Vagina (tissue), 2 donors: ENCODE data around the gene PYGM. TPM values are rescaled to one million over a fixed set of nuclear protein-coding genes. Genes with fewer than 3 reads are reported as not detected.

Source experiments
- DNase-seq, 2 donors: peaks; one replicate each; pipeline ENCODE4 v3.0.0-alpha.2; 2017; ENCODE audit errors: extremely low spot score in 2 of 2
- H3K27ac ChIP-seq: fragments of 200-600 bp; sonication (generic); one replicate; pipeline ENCODE4 v1.5.1; 2019
- H3K27me3 ChIP-seq: fragments of 200-600 bp; sonication (generic); one replicate; pipeline ENCODE4 v1.5.1; 2019
- H3K36me3 ChIP-seq, 2 donors: fragments of 200-600 bp; sonication (generic); one replicate each; pipeline ENCODE4 v1.5.1; 2017 to 2019
- H3K4me1 ChIP-seq: fragments of 200-600 bp; sonication (generic); one replicate; pipeline ENCODE4 v1.5.1; 2019
- H3K4me3 ChIP-seq, 2 donors: fragments of 200-600 bp; sonication (generic); 1 replicate in 1 of 2; 2 replicates in 1 of 2; pipeline ENCODE4 v1.5.1; 2016 to 2019
- H3K9me3 ChIP-seq: fragments of 200-600 bp; sonication (generic); one replicate; pipeline ENCODE4 v1.5.1; 2019
- POLR2A ChIP-seq, 2 donors: fragments of 450-650 bp; IDR thresholded peaks; one replicate each; pipeline ENCODE4 v1.6.1; 2017; ENCODE audit warnings: antibody characterized with exemption in 2 of 2, mild to moderate bottlenecking in 2 of 2, moderate library complexity in 2 of 2
- POLR2AphosphoS5 ChIP-seq, 2 donors: sonication (generic); formaldehyde crosslinking; IDR thresholded peaks; one replicate each; pipeline ENCODE4 v1.9.0; 2017; ENCODE audit warnings: antibody characterized with exemption in 2 of 2, mild to moderate bottlenecking in 2 of 2, low read depth in 1 of 2; ENCODE audit not compliant: insufficient read depth in 1 of 2
- intact Hi-C: fragments of 100-400 bp; cut with DNase I; formaldehyde crosslinking; loops from one replicate; pipeline ENCODE4 v1.15.1; 2023
- total RNA-seq: library from RNA; depleted of rRNA; stranded (reverse); fragments of >200 nt; gene quantifications from one replicate; pipeline ENCODE4 v1.2.3, GENCODE V29; 2016
- TF ChIP-seq, protein P1 (sequence below), 3 experiments: fragments of 450-650 bp in 2 of 3; fragments of 200-600 bp in 1 of 3; sonication (generic) in 1 of 3; IDR thresholded peaks; one replicate each; pipeline ENCODE4 v1.5.1; 2017 to 2019; ENCODE audit warnings: antibody characterized with exemption in 3 of 3, mild to moderate bottlenecking in 2 of 3, moderate library complexity in 2 of 3

The PYGM gene
- total RNA-seq, 1 donor from 2014 or later, result 0.98 TPM

DNA sequence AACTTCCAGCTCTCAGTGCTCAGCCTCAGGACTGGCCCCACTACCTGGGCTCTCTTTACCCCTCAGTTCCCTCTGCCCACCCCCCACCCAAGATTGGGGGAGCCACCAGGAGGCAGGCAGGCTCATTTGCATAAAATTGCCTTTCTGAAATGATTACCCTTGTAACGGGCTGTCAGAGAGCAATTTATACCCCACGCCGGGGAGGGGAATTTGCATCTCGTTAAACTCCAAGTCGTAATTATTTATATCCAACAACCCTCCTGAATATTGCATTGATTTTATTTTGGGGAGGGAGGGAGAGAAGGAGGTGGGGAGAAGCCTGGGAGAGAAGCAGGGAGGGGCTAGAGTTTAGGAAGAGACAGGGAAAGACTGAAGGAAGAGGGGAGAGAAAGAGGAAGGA, 45.1 kb downstream of the PYGM start:
- TF ChIP-seq, protein P1, sequence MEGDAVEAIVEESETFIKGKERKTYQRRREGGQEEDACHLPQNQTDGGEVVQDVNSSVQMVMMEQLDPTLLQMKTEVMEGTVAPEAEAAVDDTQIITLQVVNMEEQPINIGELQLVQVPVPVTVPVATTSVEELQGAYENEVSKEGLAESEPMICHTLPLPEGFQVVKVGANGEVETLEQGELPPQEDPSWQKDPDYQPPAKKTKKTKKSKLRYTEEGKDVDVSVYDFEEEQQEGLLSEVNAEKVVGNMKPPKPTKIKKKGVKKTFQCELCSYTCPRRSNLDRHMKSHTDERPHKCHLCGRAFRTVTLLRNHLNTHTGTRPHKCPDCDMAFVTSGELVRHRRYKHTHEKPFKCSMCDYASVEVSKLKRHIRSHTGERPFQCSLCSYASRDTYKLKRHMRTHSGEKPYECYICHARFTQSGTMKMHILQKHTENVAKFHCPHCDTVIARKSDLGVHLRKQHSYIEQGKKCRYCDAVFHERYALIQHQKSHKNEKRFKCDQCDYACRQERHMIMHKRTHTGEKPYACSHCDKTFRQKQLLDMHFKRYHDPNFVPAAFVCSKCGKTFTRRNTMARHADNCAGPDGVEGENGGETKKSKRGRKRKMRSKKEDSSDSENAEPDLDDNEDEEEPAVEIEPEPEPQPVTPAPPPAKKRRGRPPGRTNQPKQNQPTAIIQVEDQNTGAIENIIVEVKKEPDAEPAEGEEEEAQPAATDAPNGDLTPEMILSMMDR (IDR thresholded peaks at IDR 0.05), result no peak
- TF ChIP-seq POLR2A (IDR thresholded peaks at IDR 0.05), result no peak
- no peak for TF ChIP-seq POLR2AphosphoS5 (IDR thresholded peaks at IDR 0.05; ENCODE audit: insufficient read depth in 1 of 2, low read depth in 1 of 2)
- intact Hi-C loops, result no loop called here
- no peak overlapping the region for H3K4me3 ChIP-seq
- no peaks in the 10 kb centered on the region for H3K36me3 ChIP-seq
- peaks cover 15% of the 10 kb centered on the region for H3K27me3 ChIP-seq
- no peaks in the 10 kb centered on the region for H3K9me3 ChIP-seq
- peaks cover 9% of the 10 kb centered on the region for H3K4me1 ChIP-seq
- no peak for DNase-seq
- H3K27ac ChIP-seq, result no peak overlapping the region

DNA sequence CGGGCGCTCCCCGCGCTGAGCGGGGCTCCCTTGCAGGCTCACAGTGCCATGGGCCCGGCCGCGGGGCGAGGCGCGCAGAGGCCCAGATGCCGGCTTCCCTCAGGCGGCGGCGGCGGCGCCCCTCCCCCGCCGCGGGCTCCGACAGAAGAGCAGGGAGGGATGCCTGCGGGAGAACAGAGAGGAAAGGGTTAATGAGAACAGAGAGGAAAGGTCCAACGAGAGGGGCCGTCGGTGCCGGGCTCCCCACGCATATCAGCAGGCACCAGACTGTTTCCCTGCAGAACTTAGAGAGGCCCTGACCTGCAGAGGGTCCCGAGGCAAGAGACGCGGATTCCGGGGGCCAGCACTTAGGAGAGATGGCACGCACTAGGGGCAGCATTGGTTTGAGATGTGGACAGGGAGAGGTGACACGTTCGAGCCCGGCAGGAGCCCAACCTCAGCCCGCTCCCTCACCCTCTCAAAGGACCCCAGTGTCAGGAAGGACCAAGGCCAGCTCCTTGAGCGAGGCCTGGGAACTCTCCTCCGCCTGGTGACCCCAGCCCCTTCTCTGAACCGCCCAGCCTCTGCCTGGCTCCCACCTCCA, 45.9 kb downstream of the PYGM start:
- no peak overlapping the region for H3K27ac ChIP-seq
- TF ChIP-seq, protein P1 (IDR thresholded peaks at IDR 0.05), result no peak
- TF ChIP-seq POLR2AphosphoS5 (IDR thresholded peaks at IDR 0.05; ENCODE audit: insufficient read depth in 1 of 2, low read depth in 1 of 2), result no peak
- no peak for TF ChIP-seq POLR2A (IDR thresholded peaks at IDR 0.05)

DNA sequence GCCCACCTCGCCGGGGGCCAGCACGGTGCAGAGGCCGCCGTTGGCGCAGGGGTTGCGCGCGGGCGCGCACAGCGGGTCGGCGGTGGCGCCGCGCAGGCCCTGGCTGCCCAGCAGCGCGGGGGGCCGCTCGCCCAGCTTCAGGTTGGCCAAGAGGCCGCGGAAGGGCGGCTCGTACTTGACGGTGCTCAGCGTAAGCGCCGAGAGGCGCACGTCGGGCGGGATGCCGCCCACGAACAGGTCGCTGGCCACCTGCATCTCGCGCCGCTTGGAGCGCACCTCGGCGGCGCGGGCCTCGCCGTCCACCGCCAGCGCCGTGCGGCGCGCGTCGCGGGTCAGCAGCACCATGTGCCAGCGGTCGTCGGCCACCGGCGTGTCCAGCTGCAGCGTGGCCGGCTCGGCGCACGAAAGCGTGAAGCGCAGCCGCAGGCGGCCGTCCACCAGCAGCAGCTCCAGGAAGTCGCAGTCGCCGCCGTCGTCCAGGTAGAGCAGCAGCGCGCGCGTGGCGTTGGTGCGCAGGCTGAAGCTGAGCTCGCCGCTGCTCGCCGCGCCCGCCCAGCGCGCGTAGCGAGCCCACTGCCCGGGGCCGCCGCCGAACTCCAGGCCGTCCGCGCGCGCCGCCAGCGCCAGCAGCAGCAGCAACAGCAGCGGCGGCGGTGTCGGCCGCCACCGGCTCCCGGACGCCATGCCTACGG, 46.6 kb downstream of the PYGM start:
- intact Hi-C loops, result no loop called here

More for the DNA sequence above, 45.9 kb downstream of the PYGM start:
- Histone ChIP-seq H3K4me3 (peak overlapping the region in 1 of 2 donors; percentile 33), H3K4me1 (peaks cover 9% of the 10 kb centered on the region), H3K9me3 (no peaks in the 10 kb centered on the region), H3K27me3 (peaks cover 13% of the 10 kb centered on the region), H3K36me3 (no peaks in the 10 kb centered on the region)
- intact Hi-C loops, result no loop called here
- no peak for DNase-seq

DNA sequence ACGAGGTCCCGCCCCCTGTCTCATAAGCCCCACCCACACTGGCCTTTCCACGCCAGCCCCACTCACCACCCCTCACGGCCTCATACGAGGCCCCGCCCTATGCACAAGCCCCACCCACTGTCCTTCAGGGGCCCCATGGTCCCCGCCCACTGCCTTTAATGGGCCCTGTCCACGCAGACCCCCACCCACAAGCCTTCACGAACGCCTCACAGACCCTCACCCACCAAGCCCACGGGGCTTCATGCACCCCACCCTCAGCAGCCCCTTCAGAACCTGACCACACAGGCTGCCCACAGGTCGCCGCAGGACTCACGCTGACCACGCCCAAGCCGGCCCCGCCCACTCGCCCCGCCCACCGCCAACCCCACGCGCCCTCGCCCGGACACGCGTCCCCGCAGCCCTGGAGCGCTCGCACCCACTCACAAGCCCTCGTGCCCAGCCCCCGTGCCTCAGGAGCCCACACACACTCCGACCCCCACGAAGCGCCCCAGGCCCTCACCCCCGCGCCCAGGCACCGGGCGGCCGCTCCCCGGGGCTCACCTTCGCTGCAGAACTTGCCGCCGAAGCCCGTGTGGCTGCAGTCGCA, 47.3 kb downstream of the PYGM start:
- Histone ChIP-seq H3K4me3 (peak overlapping the region in 1 of 2 donors; percentile 33), H3K9me3 (no peaks in the 10 kb centered on the region), H3K4me1 (peaks cover 9% of the 10 kb centered on the region), H3K36me3 (no peaks in the 10 kb centered on the region), H3K27ac (no peak overlapping the region), H3K27me3 (peaks cover 11% of the 10 kb centered on the region)
- intact Hi-C loops, result no loop called here
- TF ChIP-seq POLR2AphosphoS5 (IDR thresholded peaks at IDR 0.05; ENCODE audit: insufficient read depth in 1 of 2, low read depth in 1 of 2) (no peak), POLR2A (IDR thresholded peaks at IDR 0.05) (no peak)
- TF ChIP-seq, protein P1 (IDR thresholded peaks at IDR 0.05), result no peak
- no peak for DNase-seq

More for the DNA sequence above, 46.6 kb downstream of the PYGM start:
- Histone ChIP-seq H3K27ac (no peak overlapping the region), H3K36me3 (no peaks in the 10 kb centered on the region), H3K27me3 (peaks cover 11% of the 10 kb centered on the region), H3K4me1 (peaks cover 9% of the 10 kb centered on the region), H3K9me3 (no peaks in the 10 kb centered on the region), H3K4me3 (peak overlapping the region in 1 of 2 donors; percentile 33)
- no peak for DNase-seq
- TF ChIP-seq POLR2AphosphoS5 (IDR thresholded peaks at IDR 0.05; ENCODE audit: insufficient read depth in 1 of 2, low read depth in 1 of 2) (no peak), POLR2A (IDR thresholded peaks at IDR 0.05) (no peak)
- TF ChIP-seq, protein P1 (IDR thresholded peaks at IDR 0.05), result no peak
